Astrocyte (in vitro differentiated cells and primary cell): ENCODE measurements around the gene AP4E1. TPM values are rescaled to one million over a fixed set of nuclear protein-coding genes. Genes with fewer than 3 reads are reported as not detected.
A peak's percentile ranks its signal among the peaks of the same experiment; 100 is the strongest.

Experiments
- DNase-seq: peaks from one replicate; pipeline ENCODE4 v3.0.0-alpha.2; 2010; ENCODE audit warnings: low read depth
- FAIRE-seq: peaks from 2 replicates; lab custom pipeline; 2011; peaks lifted over from hg19 to GRCh38; lab: Jason Lieb, UNC
- H2AFZ ChIP-seq: 2 replicates; pipeline ENCODE4 v1.6.0; 2012; ENCODE audit warnings: low read depth, low read length, inconsistent platforms
- H3K27ac ChIP-seq: 2 replicates; pipeline ENCODE4 v1.5.1; 2011; ENCODE audit warnings: low read depth, low read length, inconsistent platforms
- H3K27me3 ChIP-seq: 2 replicates; pipeline ENCODE4 v1.6.0; 2011; ENCODE audit warnings: low read length, inconsistent platforms; ENCODE audit not compliant: insufficient read depth
- H3K36me3 ChIP-seq: 2 replicates; pipeline ENCODE4 v1.5.1; 2011; ENCODE audit warnings: low read length, inconsistent platforms; ENCODE audit not compliant: insufficient read depth
- H3K4me1 ChIP-seq: 2 replicates; pipeline ENCODE4 v1.5.1; 2011; ENCODE audit warnings: low read length, inconsistent platforms; ENCODE audit not compliant: insufficient read depth
- H3K4me2 ChIP-seq: 2 replicates; pipeline ENCODE4 v1.6.0; 2012; ENCODE audit warnings: low read length, inconsistent platforms
- H3K4me3 ChIP-seq: 2 replicates; pipeline ENCODE4 v1.5.1; 2011; ENCODE audit warnings: low read depth, mild to moderate bottlenecking, low read length, inconsistent platforms; ENCODE audit not compliant: insufficient read depth
- H3K79me2 ChIP-seq: 2 replicates; pipeline ENCODE4 v1.6.0; 2012; ENCODE audit warnings: mild to moderate bottlenecking, low read length, inconsistent platforms; ENCODE audit not compliant: insufficient read depth
- H3K9ac ChIP-seq: 2 replicates; pipeline ENCODE4 v1.6.0; 2012; ENCODE audit warnings: mild to moderate bottlenecking, low read length, inconsistent platforms
- H3K9me3 ChIP-seq: 2 replicates; pipeline ENCODE4 v1.5.1; 2012; ENCODE audit warnings: low read depth, mild to moderate bottlenecking, low read length, inconsistent platforms; ENCODE audit not compliant: insufficient read depth
- H4K20me1 ChIP-seq: 2 replicates; pipeline ENCODE4 v1.6.0; 2012; ENCODE audit warnings: low read length, inconsistent platforms; ENCODE audit not compliant: insufficient read depth
- H3K27ac Mint-ChIP-seq: one replicate; pipeline ENCODE4 v1.8.0; 2021; ENCODE audit warnings: mild to moderate bottlenecking, mixed read lengths; ENCODE audit not compliant: unreplicated experiment
- H3K27me3 Mint-ChIP-seq: one replicate; pipeline ENCODE4 v1.8.0; 2021; ENCODE audit warnings: low read depth, mixed read lengths; ENCODE audit not compliant: unreplicated experiment
- H3K36me3 Mint-ChIP-seq: one replicate; pipeline ENCODE4 v1.8.0; 2021; ENCODE audit warnings: low read depth, mixed read lengths; ENCODE audit not compliant: unreplicated experiment
- H3K4me1 Mint-ChIP-seq: one replicate; pipeline ENCODE4 v1.8.0; 2021; ENCODE audit warnings: low read depth, mixed read lengths; ENCODE audit not compliant: unreplicated experiment
- H3K4me3 Mint-ChIP-seq: one replicate; pipeline ENCODE4 v1.8.0; 2021; ENCODE audit warnings: mild to moderate bottlenecking, moderate library complexity, mixed read lengths; ENCODE audit not compliant: unreplicated experiment
- H3K9me3 Mint-ChIP-seq: one replicate; pipeline ENCODE4 v1.8.0; 2021; ENCODE audit warnings: mild to moderate bottlenecking, mixed read lengths; ENCODE audit not compliant: unreplicated experiment
- EZH2 ChIP-seq: IDR thresholded peaks from 2 replicates; pipeline ENCODE4 v1.6.1; 2012; ENCODE audit warnings: mild to moderate bottlenecking, low read length, inconsistent platforms; ENCODE audit not compliant: insufficient read depth
- total RNA-seq: library from RNA; stranded (reverse); gene quantifications from 2 replicates; pipeline ENCODE4 v1.2.1, GENCODE V29; 2021
- TF ChIP-seq, protein P1 (sequence below): IDR thresholded peaks from 2 replicates; pipeline ENCODE4 v1.5.1; 2011; ENCODE audit warnings: low read depth, mild to moderate bottlenecking, inconsistent platforms, low read length, moderate library complexity; ENCODE audit not compliant: insufficient read depth

AP4E1 gene
- total RNA-seq, 1 donor from 2014 or later, result 16.4 TPM

DNA sequence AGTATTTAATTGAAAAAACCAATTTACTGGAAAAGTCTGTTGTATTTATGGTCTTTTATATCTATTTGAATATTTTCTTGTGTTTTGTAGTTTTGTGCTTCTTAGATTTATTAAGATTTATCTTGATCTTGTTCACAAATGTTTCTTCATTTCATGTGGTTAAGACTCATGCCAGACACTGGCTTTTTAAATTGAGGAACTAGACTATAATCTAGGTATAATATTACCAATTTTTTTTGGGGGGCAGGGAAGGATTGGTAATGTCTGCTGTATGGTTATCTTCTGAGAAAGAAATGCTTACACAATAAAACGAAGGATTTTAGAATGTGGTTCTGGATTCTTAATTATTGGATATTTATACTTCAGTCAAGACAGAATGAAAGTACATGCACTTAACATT, 24.9 kb downstream of the AP4E1 start:
- Histone ChIP-seq H3K4me3 (no peak overlapping the region), H2AFZ (no peak overlapping the region), H3K79me2 (no peaks in the 10 kb centered on the region), H4K20me1 (no peaks in the 10 kb centered on the region), H3K4me1 (no peaks in the 10 kb centered on the region), H3K4me2 (no peak overlapping the region), H3K27ac (no peak overlapping the region), H3K9ac (no peak overlapping the region), H3K27me3 (no peaks in the 10 kb centered on the region), H3K9me3 (no peaks in the 10 kb centered on the region), H3K36me3 (peaks cover 13% of the 10 kb centered on the region)
- Mint-ChIP-seq H3K27me3 (no peaks in the 10 kb centered on the region), H3K4me3 (no peak overlapping the region), H3K4me1 (no peaks in the 10 kb centered on the region), H3K27ac (no peak overlapping the region), H3K9me3 (no peaks in the 10 kb centered on the region), H3K36me3 (peaks cover 7% of the 10 kb centered on the region)
- DNase-seq (no peak), FAIRE-seq (no peak)
- TF ChIP-seq, protein P1, sequence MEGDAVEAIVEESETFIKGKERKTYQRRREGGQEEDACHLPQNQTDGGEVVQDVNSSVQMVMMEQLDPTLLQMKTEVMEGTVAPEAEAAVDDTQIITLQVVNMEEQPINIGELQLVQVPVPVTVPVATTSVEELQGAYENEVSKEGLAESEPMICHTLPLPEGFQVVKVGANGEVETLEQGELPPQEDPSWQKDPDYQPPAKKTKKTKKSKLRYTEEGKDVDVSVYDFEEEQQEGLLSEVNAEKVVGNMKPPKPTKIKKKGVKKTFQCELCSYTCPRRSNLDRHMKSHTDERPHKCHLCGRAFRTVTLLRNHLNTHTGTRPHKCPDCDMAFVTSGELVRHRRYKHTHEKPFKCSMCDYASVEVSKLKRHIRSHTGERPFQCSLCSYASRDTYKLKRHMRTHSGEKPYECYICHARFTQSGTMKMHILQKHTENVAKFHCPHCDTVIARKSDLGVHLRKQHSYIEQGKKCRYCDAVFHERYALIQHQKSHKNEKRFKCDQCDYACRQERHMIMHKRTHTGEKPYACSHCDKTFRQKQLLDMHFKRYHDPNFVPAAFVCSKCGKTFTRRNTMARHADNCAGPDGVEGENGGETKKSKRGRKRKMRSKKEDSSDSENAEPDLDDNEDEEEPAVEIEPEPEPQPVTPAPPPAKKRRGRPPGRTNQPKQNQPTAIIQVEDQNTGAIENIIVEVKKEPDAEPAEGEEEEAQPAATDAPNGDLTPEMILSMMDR, result no peak
- no peak for TF ChIP-seq EZH2

DNA sequence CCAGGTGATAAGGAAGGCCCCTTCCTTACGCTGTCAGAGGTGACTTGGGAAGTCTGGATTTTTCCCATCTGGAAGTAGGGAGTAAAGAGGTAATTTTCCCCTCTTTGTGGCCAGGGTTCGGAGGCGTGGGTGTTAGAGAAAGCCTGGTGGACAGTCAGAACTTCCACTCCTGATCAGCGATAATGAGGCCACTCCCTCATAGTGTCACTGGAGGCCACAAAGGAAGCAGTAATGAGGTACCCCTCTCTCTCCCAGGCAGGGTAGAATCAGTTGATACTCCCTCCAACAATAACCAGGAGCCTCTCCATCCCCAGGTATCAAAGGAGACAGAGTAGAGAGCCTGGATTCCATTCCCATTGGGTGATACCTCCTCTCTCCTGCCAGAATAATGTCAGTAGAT, 30.0 kb downstream of the AP4E1 start:
- H3K36me3 ChIP-seq, result no peaks in the 10 kb centered on the region
- Mint-ChIP-seq H3K9me3 (no peaks in the 10 kb centered on the region), H3K4me1 (peaks cover 8% of the 10 kb centered on the region), H3K27ac (no peak overlapping the region), H3K36me3 (peaks cover 12% of the 10 kb centered on the region), H3K4me3 (no peak overlapping the region), H3K27me3 (no peaks in the 10 kb centered on the region)
- H3K79me2 ChIP-seq, result no peaks in the 10 kb centered on the region
- no peak for TF ChIP-seq EZH2
- TF ChIP-seq, protein P1, result no peak
- no peak overlapping the region for H3K27ac ChIP-seq
- H3K27me3 ChIP-seq, result no peaks in the 10 kb centered on the region
- no peaks in the 10 kb centered on the region for H4K20me1 ChIP-seq
- H3K9ac ChIP-seq, result no peak overlapping the region
- H2AFZ ChIP-seq, result no peak overlapping the region
- no peak overlapping the region for H3K4me2 ChIP-seq
- DNase-seq, result no peak
- H3K4me1 ChIP-seq, result peaks cover 10% of the 10 kb centered on the region
- FAIRE-seq, result no peak
- H3K4me3 ChIP-seq, result no peak overlapping the region
- H3K9me3 ChIP-seq, result no peaks in the 10 kb centered on the region

DNA sequence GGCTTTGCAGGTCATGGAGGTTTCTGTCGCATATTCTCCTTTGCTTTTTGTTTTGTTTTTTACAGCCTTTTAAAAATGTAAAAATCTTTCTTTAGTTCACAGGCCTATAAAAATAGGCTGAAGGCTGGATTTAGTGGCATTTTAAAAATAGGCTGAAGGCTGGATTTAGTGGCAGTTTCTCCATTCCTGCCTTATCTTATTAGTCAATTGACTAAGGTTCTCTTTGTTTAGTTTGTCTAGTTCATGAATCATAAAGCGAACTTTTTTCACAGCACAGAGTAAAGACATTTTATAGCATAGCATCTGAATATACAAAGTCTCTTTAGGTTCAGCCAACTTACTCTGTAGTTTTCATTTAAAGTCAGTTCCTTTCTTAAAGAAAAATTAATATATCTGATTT, 31.4 kb downstream of the AP4E1 start:
- Histone ChIP-seq H3K27ac (peak overlapping the region; percentile 33), H3K9me3 (no peaks in the 10 kb centered on the region), H3K4me1 (peaks cover 10% of the 10 kb centered on the region), H2AFZ (no peak overlapping the region), H3K79me2 (no peaks in the 10 kb centered on the region), H3K36me3 (peaks cover 3% of the 10 kb centered on the region), H4K20me1 (no peaks in the 10 kb centered on the region), H3K4me2 (peak overlapping the region; percentile 6), H3K4me3 (no peak overlapping the region), H3K9ac (no peak overlapping the region), H3K27me3 (no peaks in the 10 kb centered on the region)
- Mint-ChIP-seq H3K36me3 (peaks cover 12% of the 10 kb centered on the region), H3K27ac (no peak overlapping the region), H3K4me1 (peaks cover 8% of the 10 kb centered on the region), H3K27me3 (no peaks in the 10 kb centered on the region), H3K9me3 (no peaks in the 10 kb centered on the region), H3K4me3 (no peak overlapping the region)
- DNase-seq, result peak; percentile 41
- TF ChIP-seq, protein P1, result no peak
- no peak for TF ChIP-seq EZH2
- peak; percentile 32 for FAIRE-seq
